ENCODE results near the gene ACAT1.
"Not testable (repeated sequence)": the region's sequence is repeated elsewhere in the genome, so short reads cannot be mapped to it uniquely, and the experiment has no call there.

ACAT1 gene

GRCh38 chr11:108121274-108122155 is at the start of gene ACAT1:
TSS of gene ACAT1 (plus strand) at chr11:108121567. CDS start at chr11:108121607, 40 bp downstream.
- peak; percentile 93 for DNase-seq

GRCh38 chr11:108084811-108085210 is 36.6 kb upstream of the ACAT1 start:
- DNase-seq = no peak

DNA sequence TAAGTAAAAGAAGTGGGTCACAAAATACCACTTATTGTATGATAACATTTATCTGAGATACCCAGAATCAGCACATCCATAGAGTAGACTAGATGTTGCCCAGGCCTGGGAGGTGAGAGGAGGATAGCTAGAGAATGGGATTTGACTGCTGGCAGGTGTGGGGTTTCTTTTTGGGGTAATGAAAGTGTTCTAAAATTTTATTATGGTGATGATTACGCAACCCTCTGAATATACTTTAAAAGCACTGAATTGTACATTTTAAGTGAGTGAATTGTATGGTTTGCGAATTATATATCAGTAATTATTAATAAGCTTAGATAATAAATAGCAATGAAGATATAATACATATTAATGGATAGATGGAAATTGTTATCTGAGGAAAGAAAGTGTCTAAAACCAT is 35.7 kb upstream of the ACAT1 start:
- no peak for DNase-seq

- no peak for DNase-seq
These were observed 29.2 kb upstream of the ACAT1 start for GRCh38 chr11:108092134-108092533.

- DNase-seq = no peak
These were observed 28.1 kb upstream of the ACAT1 start for GRCh38 chr11:108093128-108093904.

DNA sequence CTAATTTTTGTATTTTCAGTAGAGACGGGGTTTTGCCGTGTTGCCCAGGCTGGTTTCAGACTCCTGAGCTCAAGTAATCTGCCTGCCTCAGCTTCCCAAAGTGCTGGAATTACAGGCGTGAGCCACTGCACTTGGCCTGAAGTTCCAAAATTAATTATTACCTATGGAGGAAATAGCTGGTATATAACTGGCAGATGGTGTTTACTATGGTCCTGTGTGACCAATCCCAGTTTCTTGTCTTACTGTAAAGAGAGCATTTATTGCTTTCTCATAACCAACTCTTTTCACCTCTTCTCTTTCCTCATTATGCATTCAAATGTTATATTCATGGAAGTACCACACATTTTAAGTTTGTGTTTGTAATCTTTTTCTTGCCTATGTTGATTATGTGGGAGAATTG is 24.2 kb upstream of the ACAT1 start:
- DNase-seq = no peak

- no peak for DNase-seq
These were observed 20.1 kb upstream of the ACAT1 start for GRCh38 chr11:108101090-108101775.

GRCh38 chr11:108111126-108111525 is 10.2 kb upstream of the ACAT1 start:
- DNase-seq = no peak

DNA sequence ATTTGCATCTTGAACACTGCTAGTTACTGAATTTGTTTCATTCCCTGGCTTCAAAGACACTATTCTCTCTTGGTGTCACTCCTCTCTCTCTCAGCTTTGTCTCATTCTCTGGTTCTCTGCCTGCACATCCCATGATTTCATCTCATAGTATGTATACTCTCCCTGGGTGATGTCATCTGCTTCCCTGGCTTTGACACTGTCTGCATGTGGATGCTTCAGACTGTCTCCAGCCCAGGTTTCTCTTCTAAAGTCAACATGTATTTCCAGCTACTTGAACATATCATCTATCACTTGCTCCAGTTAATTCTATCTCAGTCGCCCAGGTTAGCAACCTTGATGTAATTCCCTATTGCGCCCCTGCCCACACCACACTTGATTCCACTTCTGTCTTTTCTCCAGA is 9.3 kb upstream of the ACAT1 start:
- no peak for DNase-seq

- no peak for DNase-seq
These were observed 5.7 kb upstream of the ACAT1 start for GRCh38 chr11:108115500-108116140.

- DNase-seq = no peak
These were observed 3.5 kb upstream of the ACAT1 start for GRCh38 chr11:108117746-108118371.

DNA sequence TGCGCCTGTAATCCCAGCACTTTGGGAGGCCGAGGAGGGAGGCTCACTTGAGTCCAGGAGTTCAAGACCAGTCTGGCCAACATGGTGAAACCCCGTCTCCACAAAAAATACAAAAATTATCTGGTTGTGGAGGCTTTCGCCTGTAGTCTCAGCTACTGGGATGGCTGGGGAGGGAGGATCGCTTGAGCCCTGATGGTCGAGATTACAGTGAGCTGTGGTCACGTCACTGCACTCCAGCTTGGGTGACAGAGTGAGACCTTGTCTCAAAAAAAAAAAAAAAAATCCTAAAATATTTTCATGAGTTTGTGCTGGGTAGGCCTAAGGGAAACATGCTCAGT is 462 bp upstream of the ACAT1 start:
- DNase-seq = not testable (repeated sequence)

DNA sequence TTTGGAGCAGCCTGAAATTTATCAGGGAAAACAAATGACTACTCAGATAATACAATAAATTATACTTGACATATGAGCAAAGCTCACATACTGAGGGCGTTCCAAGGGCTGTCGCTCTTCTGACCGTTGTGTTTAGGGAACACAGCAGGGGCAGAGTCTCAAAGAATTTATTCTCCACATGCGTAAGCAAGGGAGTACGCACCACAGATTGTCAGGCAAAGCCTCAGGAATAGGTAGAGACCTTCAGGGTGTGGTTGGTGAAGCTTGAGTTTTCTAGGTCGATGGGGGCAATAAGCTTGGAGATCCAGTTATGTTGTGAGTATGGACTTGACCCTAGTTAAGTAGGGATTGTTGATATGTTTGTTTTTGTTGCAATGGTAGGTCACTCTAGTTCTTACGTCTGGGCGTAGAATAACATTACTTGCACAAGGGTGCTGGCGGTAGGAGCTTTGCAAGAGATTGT is 830 bp downstream of the ACAT1 start:
- DNase-seq = no peak

GRCh38 chr11:108125096-108125495 is 3.7 kb downstream of the ACAT1 start:
- no peak for DNase-seq

DNA sequence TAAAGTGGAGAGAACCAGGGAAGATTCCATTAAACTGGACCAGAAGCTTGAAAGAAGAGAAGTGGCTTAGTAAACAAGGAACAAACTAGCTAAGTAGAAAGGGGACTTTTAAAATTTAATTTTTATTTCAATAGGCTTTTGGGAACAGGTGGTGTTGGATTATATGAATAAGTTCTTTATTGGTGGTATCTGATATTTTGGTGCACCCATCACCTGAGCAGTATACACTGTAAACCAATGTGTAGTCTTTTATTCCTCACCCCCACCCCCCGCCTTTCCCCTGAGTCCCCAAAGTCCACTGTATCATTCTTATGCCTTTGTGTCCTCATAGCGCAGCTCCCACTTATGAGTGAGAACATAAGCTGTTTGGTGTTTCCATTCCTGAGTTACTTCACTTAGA is 7.4 kb downstream of the ACAT1 start:
- no peak for DNase-seq

- no peak for DNase-seq
These were observed 10.6 kb downstream of the ACAT1 start for GRCh38 chr11:108131993-108132392.

DNA sequence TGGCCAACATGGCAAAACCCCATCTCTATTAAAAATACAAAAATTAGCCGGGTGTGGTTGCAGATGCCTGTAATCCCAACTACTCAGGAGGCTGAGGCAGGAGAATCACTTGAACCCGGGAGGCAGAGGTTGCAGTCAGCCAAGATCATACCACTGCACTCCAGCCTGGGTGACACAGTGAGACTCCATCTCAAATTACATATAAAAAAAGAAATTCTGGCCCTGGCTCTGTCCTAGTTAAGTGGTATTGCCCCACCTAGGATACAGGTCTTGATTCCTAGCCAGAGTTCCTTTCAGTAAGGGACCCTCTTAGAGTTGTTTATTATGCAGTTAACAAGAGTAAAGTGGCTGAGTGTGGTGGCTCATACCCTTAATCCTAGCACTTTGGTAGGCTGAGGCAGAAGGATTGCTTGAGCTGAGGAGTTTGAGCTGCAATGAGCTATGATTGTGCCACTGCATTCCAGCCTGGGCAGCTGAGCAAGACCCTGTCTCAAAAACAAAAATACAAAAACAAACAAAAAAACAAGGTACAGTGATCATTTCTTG is 11.7 kb downstream of the ACAT1 start:
- DNase-seq = not testable (repeated sequence)

GRCh38 chr11:108135845-108136544 is 14.6 kb downstream of the ACAT1 start:
- DNase-seq = no peak

- no peak for DNase-seq
These were observed 15.8 kb downstream of the ACAT1 start for GRCh38 chr11:108137212-108137611.

- DNase-seq = no peak
These were observed 20.9 kb downstream of the ACAT1 start for GRCh38 chr11:108142304-108142703.

DNA sequence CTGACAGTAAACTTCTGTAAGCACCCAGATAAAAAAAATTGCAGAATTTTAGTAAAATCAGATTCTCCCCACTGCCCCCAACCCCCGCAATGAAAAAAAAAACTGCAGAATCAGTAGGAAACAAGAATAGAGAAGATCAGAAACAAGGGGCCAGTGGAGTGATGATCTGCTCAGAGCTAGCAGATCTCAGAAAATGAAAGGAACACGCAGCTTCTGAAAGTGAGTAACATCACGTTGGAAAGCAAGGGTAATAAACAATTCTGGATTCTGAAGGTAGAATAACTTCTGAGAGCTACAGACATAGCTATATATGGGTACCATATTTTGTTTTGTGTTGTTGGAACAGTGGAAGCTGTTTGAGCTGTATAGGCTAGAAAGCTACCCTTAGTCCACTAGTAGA is 23.2 kb downstream of the ACAT1 start:
- no peak for DNase-seq

- DNase-seq = no peak
These were observed 25.8 kb downstream of the ACAT1 start for GRCh38 chr11:108147150-108147549.
